ENCODE results near the gene PTPRM.

GRCh38 chr18:7931763-7932162 lies 364.6 kb downstream of the PTPRM start:
- TF ChIP-seq CTCF (IDR thresholded peaks at IDR 0.05; ENCODE audit: insufficient read depth, low read length, poor library complexity, severe bottlenecking) (no peak), EZH2phosphoT487 (conservative IDR thresholded peaks at IDR 0.05; ENCODE audit: low read length) (no peak)

All from SU-DHL-6 (cell line).